Memory B cell (primary cell): ENCODE measurements around the gene AHI1.

Source experiments
- ATAC-seq: fragments of 150-1000 bp; cut with Tn5 transposase; 2 replicates; pipeline ENCODE4 v1.10.0; 2021; ENCODE audit warnings: low read depth, mild to moderate bottlenecking, moderate library complexity
- DNase-seq, 2 donors: peaks; one replicate each; pipeline ENCODE4 v3.0.0; 2022; ENCODE audit warnings: low spot score in 2 of 2
- H3K27ac Mint-ChIP-seq: one replicate; pipeline ENCODE4 v1.8.0; 2022; ENCODE audit warnings: mild to moderate bottlenecking, moderate library complexity, mixed read lengths
- H3K27me3 Mint-ChIP-seq: one replicate; pipeline ENCODE4 v1.8.0; 2022; ENCODE audit warnings: mixed read lengths
- H3K36me3 Mint-ChIP-seq: one replicate; pipeline ENCODE4 v1.8.0; 2022; ENCODE audit warnings: mild to moderate bottlenecking, mixed read lengths
- H3K4me1 Mint-ChIP-seq: one replicate; pipeline ENCODE4 v1.8.0; 2022; ENCODE audit warnings: mixed read lengths
- H3K4me3 Mint-ChIP-seq: one replicate; pipeline ENCODE4 v1.8.0; 2022; ENCODE audit warnings: mild to moderate bottlenecking, moderate library complexity, mixed read lengths
- H3K9me3 Mint-ChIP-seq: one replicate; pipeline ENCODE4 v1.8.0; 2022; ENCODE audit warnings: mixed read lengths

Gene AHI1

DNA sequence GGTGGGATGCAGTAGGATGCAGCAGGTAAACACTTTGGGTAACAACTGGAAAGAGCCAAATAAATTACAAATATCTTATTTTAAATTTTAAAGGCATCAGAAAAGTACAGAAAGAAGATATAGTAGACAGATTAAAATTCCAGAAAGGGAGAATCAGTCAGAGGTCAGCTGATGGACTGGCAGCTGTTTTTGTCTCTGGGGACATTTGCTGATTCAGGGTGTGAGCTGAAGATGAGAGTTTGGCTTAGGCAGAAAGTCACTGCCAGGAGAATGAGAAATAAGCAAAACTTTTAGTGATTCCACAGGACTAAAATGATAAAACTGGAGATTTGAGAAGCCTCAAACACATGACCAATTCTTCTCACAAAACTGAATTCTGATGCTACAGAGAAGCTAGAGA, 39.5 kb downstream of the AHI1 start:
- Mint-ChIP-seq H3K27me3 (no peaks in the 10 kb centered on the region), H3K4me3 (no peak overlapping the region), H3K36me3 (peaks cover 2% of the 10 kb centered on the region), H3K9me3 (no peaks in the 10 kb centered on the region), H3K27ac (no peak overlapping the region), H3K4me1 (peaks cover 2% of the 10 kb centered on the region)
- DNase-seq = no peak
- no peak for ATAC-seq

DNA sequence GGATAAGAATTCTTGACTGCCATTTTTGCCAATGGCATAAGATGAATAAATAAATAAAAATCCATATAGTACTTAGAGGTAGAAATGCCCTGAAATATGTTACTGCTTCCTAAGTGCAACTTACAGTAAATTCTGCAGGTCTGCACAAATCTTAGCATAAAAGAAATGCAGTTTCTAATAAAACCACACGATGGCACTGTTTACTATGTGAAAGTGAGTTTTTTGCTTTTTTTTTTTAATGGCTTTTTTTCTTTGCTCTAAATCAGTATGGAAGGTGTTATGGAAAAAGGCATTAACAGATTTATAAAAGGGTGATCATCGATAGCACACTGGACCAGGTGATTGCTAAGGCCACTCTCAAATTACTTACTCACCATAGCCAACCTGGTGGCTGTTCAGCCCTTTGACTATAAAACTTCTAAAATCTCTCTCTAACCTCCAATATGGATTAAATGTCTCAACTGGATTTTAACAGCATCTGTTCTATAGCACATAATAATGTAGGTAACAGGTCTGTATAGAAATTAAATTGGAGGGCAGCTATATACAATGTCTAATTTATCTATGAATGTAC, 45.8 kb downstream of the AHI1 start:
- peak; percentile 32 for ATAC-seq
- peak in 1 of 2 donors; percentile 39 for DNase-seq
- Mint-ChIP-seq H3K9me3 (no peaks in the 10 kb centered on the region), H3K36me3 (peaks cover 1% of the 10 kb centered on the region), H3K27me3 (no peaks in the 10 kb centered on the region), H3K4me3 (no peak overlapping the region), H3K27ac (no peak overlapping the region), H3K4me1 (peaks cover 3% of the 10 kb centered on the region)

DNA sequence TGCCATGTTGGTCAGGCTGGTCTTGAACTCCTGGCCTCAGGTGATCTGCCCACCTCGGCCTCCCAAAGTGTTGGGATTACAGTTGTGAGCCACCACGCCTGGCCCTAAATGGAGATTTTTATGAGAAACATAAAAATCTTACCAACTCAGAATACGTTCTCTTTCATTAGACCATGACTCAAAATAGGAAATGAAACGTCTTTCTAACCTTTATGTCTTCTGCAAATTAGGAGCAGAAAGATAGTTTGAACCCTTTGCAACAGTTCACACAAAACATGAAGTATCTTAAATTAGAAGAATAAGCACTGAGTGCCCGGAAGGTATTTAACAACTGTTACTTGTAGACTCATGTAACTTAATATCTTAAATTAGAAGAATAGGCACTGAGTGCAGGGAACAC, 48.3 kb downstream of the AHI1 start:
- ATAC-seq (no peak), DNase-seq (no peak)
- Mint-ChIP-seq H3K27me3 (no peaks in the 10 kb centered on the region), H3K4me1 (peaks cover 3% of the 10 kb centered on the region), H3K9me3 (no peaks in the 10 kb centered on the region), H3K36me3 (peaks cover 1% of the 10 kb centered on the region), H3K27ac (no peak overlapping the region), H3K4me3 (no peak overlapping the region)

DNA sequence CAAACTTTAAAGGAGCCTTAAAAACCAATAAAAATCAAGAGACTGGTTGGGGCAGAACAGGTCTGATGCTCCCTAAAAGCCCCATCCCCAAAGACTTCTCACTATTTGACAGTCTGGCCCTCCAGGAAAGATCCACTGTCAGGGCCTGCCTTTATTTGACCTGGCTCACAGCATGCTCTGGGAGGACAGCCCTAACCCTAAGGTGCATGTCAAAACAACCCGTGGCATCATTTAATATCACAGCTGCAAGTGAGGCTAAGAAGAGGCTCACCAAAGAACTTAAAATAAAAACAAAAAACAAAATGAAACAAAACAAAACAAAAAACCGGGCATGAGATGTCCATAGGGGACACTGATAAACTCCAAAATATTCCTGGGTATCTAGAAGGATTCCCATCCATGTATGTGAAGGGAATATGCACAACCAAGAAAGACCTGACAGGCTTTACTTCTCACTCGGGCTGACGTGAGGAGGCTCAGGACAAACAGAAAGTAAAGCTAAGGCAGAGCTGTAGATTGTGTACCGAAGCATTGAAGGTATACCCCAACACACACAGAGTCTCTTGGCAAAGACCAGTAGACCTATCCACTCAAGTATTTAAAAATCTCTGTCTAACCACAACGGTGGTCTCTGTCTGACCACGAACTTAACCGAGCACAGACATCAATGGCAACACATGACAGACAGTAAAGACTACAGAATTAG, 57.3 kb downstream of the AHI1 start:
- H3K9me3 Mint-ChIP-seq = no peaks in the 10 kb centered on the region
- H3K36me3 Mint-ChIP-seq = no peaks in the 10 kb centered on the region
- no peak for DNase-seq
- no peaks in the 10 kb centered on the region for H3K27me3 Mint-ChIP-seq
- ATAC-seq = peak; percentile 32
- peak overlapping the region; percentile 2 for H3K4me3 Mint-ChIP-seq
- H3K4me1 Mint-ChIP-seq = peaks cover 2% of the 10 kb centered on the region
- no peak overlapping the region for H3K27ac Mint-ChIP-seq

DNA sequence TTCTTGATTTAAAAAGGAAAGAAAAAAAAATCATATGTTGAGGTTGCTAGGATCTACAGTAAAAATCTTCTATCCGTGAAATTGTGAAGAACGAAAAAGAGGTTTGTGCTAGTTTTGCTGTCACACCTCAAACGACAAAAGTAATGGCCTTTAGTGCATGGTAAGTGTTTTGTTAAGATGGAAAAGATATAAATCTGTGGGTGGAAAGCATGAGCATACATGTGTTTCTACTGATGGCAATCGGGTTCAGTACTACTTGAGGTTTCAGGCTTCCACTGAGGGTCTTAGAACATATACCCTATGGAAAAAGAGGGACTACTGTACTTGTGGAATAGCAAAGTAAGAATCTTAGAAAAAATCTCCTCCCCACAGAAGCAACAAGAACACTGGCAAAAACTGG, 58.0 kb downstream of the AHI1 start:
- no peaks in the 10 kb centered on the region for H3K36me3 Mint-ChIP-seq
- H3K27ac Mint-ChIP-seq = no peak overlapping the region
- H3K27me3 Mint-ChIP-seq = no peaks in the 10 kb centered on the region
- DNase-seq = no peak
- H3K4me1 Mint-ChIP-seq = peaks cover 2% of the 10 kb centered on the region
- H3K4me3 Mint-ChIP-seq = no peak overlapping the region
- no peak for ATAC-seq
- H3K9me3 Mint-ChIP-seq = no peaks in the 10 kb centered on the region

DNA sequence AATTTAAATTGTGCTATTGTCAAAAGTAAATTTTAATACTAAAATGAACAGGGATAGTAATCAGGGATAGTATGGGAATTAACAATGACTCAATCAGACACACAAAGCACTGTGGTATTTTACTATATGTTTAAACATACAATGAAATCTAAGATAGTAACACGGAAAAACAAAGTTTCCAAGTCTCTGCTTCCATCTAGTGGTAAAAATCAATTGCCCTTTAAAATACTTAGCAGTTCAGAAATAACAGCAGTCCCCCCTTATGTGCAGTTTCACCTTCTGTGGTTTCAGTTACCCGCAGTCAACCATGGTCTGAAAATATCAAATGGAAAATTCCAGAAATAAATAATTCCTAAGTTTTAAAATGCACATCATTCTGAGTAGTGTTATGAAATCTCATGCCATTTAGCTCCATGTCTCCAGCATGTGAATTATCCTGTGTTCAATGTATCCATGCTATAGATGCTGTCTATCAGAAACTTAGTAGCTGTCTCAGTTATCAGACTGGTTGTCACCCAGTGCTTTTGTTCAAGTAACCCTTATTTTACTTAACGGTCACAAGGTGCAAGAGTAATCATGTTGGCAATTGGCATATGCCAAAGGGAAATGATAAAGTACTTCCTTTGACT, 58.5 kb downstream of the AHI1 start:
- no peaks in the 10 kb centered on the region for H3K27me3 Mint-ChIP-seq
- H3K4me3 Mint-ChIP-seq = no peak overlapping the region
- ATAC-seq (peak; percentile 36), DNase-seq (no peak)
- no peaks in the 10 kb centered on the region for H3K36me3 Mint-ChIP-seq
- H3K4me1 Mint-ChIP-seq = peaks cover 2% of the 10 kb centered on the region
- H3K27ac Mint-ChIP-seq = no peak overlapping the region
- H3K9me3 Mint-ChIP-seq = no peaks in the 10 kb centered on the region

DNA sequence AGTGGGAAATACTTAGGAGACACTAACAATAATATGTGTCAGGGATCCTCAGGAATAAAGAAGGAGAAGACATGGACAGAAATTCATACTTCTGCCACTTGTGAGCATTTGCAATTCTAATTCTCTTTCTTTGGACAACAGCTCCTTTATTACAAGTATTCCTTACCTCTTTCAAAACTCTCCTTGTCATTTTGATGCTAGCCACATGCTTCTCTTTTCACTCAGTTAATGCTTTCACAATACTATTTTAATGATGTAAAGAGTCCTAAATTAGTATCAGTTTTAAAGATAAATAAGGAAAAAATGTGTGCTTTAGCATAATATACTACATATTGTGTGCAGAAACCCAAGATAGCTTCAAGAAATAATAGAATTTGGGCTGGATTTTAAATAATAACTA, 62.5 kb downstream of the AHI1 start:
- Mint-ChIP-seq H3K36me3 (no peaks in the 10 kb centered on the region), H3K27me3 (no peaks in the 10 kb centered on the region), H3K4me1 (no peaks in the 10 kb centered on the region), H3K27ac (no peak overlapping the region), H3K4me3 (no peak overlapping the region), H3K9me3 (no peaks in the 10 kb centered on the region)
- no peak for DNase-seq
- ATAC-seq = no peak

DNA sequence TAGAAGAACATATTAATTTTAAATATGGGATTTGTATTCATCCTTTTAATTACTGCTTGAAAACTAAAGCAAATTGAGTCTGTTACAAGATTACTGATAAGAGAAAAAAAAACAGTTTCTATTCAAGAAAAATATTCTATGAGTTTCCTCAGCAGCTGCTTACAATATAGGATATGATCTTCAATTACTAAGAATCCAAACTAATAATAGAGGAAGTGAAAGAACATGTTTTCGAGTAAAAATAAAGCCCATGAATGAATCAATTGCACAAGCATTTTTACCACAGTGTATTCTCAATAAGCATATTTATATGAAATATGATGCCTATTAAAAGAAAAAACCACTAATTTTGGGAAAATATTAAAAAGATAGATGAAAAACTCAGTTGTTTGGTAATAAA, 63.4 kb downstream of the AHI1 start:
- no peaks in the 10 kb centered on the region for H3K4me1 Mint-ChIP-seq
- H3K36me3 Mint-ChIP-seq = no peaks in the 10 kb centered on the region
- H3K4me3 Mint-ChIP-seq = no peak overlapping the region
- DNase-seq (no peak), ATAC-seq (peak; percentile 88)
- no peak overlapping the region for H3K27ac Mint-ChIP-seq
- H3K27me3 Mint-ChIP-seq = no peaks in the 10 kb centered on the region
- no peaks in the 10 kb centered on the region for H3K9me3 Mint-ChIP-seq

DNA sequence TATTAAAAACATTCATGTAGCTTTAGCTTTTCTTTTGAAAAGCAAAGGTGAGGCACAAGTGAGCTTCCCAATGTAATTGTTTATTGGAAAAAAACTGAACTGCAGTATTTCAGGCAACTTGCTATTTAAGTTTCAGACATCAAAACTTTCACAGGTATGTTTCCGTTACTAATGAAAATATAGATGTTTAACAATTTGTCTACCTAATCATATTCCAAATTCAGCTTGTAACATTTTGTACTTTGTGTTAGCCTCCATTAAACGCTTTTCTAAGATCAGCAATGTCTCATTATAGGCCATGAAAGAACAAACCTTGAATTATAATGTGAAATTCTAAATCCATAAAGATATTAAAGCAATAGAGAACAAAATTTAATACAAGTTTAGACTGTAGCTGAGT, 69.5 kb downstream of the AHI1 start:
- H3K9me3 Mint-ChIP-seq = no peaks in the 10 kb centered on the region
- no peaks in the 10 kb centered on the region for H3K4me1 Mint-ChIP-seq
- no peak overlapping the region for H3K4me3 Mint-ChIP-seq
- no peaks in the 10 kb centered on the region for H3K36me3 Mint-ChIP-seq
- DNase-seq (no peak), ATAC-seq (no peak)
- no peak overlapping the region for H3K27ac Mint-ChIP-seq
- no peaks in the 10 kb centered on the region for H3K27me3 Mint-ChIP-seq

DNA sequence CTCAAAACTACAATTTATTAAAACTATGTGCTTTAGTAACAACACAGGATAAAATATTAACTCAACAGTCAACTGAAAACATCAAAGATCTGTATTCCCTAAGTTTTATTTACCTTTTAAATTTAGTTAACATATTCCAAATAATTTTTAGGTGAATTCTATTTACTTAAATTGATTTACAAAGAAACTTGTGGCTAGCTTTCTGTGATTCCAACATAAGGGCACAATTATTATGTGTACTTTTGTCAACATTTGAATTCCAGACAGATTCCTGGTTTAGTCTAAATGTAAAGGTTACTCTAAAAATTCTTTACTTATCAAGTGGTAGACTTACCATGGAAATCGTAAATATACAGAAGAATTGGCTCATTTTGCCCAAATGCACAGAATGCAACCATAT, 70.7 kb downstream of the AHI1 start:
- no peaks in the 10 kb centered on the region for H3K36me3 Mint-ChIP-seq
- no peak overlapping the region for H3K27ac Mint-ChIP-seq
- H3K9me3 Mint-ChIP-seq = no peaks in the 10 kb centered on the region

DNA sequence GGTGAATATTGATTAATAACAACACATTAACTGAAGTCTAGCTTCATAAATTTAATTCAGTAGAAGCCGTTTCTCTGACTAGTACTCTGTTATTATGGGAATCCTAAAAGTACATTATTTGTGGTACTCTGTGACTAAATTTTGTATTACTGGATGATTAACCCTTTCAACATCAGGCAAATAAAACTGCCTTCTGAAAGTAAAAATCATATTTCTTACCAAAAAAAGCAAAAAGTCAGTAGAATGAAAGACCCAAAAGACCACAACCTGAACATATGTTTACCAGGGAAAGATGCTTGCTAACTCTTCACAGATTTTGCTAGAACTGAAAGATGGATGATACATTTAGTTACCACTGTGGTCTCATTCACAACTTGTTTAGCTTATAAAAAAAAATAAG, 73.2 kb downstream of the AHI1 start:
- no peak overlapping the region for H3K27ac Mint-ChIP-seq
- no peaks in the 10 kb centered on the region for H3K9me3 Mint-ChIP-seq
- no peak for DNase-seq
- H3K4me1 Mint-ChIP-seq = no peaks in the 10 kb centered on the region
- H3K4me3 Mint-ChIP-seq = no peak overlapping the region
- no peak for ATAC-seq
- H3K36me3 Mint-ChIP-seq = peaks cover 4% of the 10 kb centered on the region
- no peaks in the 10 kb centered on the region for H3K27me3 Mint-ChIP-seq

More for the DNA sequence above, 70.7 kb downstream of the AHI1 start:
- ATAC-seq (no peak), DNase-seq (no peak)
- H3K4me1 Mint-ChIP-seq = no peaks in the 10 kb centered on the region
- no peak overlapping the region for H3K4me3 Mint-ChIP-seq
- H3K27me3 Mint-ChIP-seq = no peaks in the 10 kb centered on the region

DNA sequence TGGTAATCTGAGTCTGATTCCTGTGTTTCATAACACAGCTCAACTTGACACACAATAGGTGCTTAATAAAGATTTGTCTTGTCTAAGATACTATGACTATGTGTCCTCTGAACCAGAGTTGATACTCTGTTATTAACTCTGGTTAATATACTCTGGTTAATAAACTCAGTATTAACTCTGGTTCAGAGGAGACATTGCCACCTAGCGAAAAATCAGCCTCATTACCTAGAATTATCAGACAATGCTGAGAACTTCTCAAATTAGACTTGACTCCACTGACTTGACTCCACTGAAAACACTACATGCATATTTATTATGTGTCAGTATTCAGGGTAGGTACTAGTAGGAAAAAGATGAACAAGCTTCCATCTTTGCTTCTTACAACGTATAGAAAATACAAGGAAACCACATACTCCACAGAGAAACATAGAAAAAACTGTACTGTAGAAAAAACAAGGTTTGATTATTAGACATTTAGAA, 73.9 kb downstream of the AHI1 start:
- peak; percentile 56 for ATAC-seq
- no peaks in the 10 kb centered on the region for H3K9me3 Mint-ChIP-seq

DNA sequence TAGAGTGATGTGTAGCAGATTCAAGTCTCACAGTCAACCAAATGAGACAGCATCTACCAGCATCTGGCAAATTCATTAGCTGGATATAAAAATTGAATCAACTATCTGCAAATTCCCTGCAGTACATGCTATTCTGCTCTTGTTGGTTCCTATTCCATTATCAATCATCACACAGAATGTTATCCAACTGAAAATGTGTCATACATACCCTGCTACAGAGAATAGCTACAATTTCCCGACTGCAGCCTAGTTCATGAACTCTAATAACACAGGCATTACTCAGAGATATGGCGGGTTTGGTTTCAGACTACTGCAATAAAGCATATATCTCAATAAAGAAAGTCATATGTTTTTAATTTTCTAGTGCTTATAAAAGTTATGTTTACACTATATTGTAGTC, 78.4 kb downstream of the AHI1 start:
- H3K36me3 Mint-ChIP-seq = peaks cover 4% of the 10 kb centered on the region
- no peak overlapping the region for H3K4me3 Mint-ChIP-seq
- H3K27ac Mint-ChIP-seq = no peak overlapping the region
- H3K27me3 Mint-ChIP-seq = no peaks in the 10 kb centered on the region
- no peaks in the 10 kb centered on the region for H3K9me3 Mint-ChIP-seq
- ATAC-seq (no peak), DNase-seq (no peak)
- H3K4me1 Mint-ChIP-seq = no peaks in the 10 kb centered on the region

More for the DNA sequence above, 73.9 kb downstream of the AHI1 start:
- H3K27me3 Mint-ChIP-seq = no peaks in the 10 kb centered on the region
- DNase-seq = peak in 1 of 2 donors; percentile 27
- peaks cover 4% of the 10 kb centered on the region for H3K36me3 Mint-ChIP-seq
- no peaks in the 10 kb centered on the region for H3K4me1 Mint-ChIP-seq
- H3K27ac Mint-ChIP-seq = no peak overlapping the region
- no peak overlapping the region for H3K4me3 Mint-ChIP-seq

DNA sequence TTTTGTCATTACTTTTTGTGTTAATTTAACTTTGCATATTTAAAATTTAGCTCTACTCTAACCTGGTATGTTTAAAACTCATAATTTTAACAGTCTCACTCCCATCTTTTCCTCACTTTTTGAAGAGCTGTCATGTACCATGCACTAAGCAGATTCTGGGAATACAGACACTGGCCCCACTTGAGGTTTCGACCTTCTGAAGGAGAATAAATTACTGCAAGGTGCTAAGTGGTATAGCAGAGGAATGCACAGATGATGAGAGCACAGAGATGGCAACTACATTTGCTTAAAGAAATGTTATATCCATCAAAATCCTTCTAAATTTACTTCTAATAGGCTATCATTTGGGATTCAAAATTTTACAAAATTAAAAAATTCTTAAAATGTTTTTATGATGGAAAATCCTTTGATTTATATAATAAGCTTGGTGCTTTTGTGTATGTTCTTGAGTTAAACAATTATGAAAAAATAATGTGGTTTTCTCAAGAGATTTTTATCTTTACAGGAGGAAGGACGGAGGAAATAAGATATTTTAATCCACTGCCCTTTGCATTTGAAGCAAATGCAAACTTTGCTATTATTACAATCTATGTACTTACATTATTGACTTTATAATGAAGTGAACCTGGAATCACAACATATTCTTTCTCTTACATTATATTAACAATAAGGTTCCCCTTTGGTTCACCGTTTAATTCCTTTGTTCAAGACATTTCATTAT, 79.3 kb downstream of the AHI1 start:
- peaks cover 4% of the 10 kb centered on the region for H3K36me3 Mint-ChIP-seq
- no peak overlapping the region for H3K4me3 Mint-ChIP-seq
- ATAC-seq (no peak), DNase-seq (no peak)
- H3K4me1 Mint-ChIP-seq = no peaks in the 10 kb centered on the region
- no peak overlapping the region for H3K27ac Mint-ChIP-seq
- H3K27me3 Mint-ChIP-seq = no peaks in the 10 kb centered on the region
- no peaks in the 10 kb centered on the region for H3K9me3 Mint-ChIP-seq
